ENCODE data around the gene BCL2L15. TPM values are rescaled to one million over a fixed set of nuclear protein-coding genes. Genes with fewer than 3 reads are reported as not detected.
"Not testable (repeated sequence)": the region's sequence is repeated elsewhere in the genome, so short reads cannot be mapped to it uniquely, and the experiment has no call there.

BCL2L15 gene
- total RNA-seq, 1 donor from 2014 or later, result under 0.01 TPM

DNA sequence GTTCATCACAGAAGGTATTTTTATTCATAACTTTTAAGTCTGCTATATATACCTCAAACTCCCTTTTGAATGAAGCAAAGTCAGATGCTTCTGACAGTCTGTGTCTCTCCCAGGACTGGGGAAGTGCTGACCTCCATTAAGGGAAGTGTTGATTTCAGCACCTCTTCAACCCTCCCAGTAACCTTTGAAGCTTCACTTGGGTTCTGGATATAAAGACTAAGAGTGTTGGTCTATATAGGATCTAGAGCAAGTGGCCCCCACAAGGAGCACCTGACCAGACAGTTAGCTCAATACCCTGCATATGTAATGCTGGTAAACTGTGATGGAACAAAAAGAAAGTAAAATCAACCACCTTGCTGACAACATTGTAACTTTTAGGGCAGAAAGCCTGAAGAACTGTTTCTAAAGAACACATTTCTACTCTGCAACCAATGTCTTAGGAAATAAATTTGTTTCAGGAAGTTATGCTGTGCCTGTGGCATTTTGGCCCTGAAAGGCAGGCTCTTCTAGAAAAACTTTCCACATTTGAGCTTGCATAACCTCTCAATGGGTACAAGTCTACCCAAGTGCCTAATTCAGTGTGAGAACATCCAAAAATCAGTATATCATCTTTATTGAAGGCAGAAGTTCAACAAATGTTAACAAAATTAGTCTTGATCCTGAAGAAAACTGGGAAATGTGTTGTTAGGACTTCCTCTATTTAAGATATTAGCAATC, 15.0 kb downstream of the BCL2L15 start:
- peak in 1 of 2 donors; percentile 6 for DNase-seq (ENCODE audit: low read depth in 2 of 2)

GRCh38 chr1:113871597-113872113, 15.7 kb downstream of the BCL2L15 start, which contains the start of gene PTPN22:
Gene PTPN22, minus strand, starts transcription at chr1:113871712.
- peak in 1 of 2 donors; percentile 72 for DNase-seq (ENCODE audit: low read depth in 2 of 2)

GRCh38 chr1:113870778-113871177, 16.6 kb downstream of the BCL2L15 start:
- no peak for DNase-seq (ENCODE audit: low read depth in 2 of 2)

DNA sequence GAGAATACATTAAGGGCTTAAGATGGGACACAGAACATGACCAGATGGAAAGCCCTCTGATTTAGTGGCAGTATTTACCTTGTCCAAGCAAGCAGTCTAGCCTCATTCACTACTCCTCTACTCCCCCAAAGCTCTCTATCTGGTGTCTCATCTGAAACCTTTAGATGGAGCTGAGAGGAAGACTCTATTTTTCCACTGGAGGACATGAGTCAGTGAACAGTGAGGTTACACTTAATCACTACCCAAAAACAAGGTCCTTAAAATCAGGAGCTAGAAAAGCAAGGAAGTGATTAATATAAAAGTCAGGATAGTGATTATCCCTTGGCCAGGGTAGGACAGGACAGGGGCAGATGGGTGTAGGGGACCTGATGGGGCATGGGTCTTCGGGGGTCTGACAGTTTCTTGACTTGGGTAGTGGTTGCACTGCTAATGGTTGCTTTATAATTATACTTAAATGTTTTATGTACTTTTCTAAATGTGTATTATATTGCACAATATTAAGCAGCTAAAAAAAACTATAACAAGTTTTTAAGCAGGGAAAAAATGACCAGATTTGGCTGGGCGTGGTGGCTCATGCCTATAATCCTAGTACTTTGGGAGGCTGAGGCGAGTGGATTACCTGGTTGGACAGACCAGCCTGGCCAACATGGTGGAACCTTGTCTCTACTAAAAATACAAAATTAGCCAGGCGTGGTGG, 18.8 kb downstream of the BCL2L15 start:
- DNase-seq (ENCODE audit: low read depth in 2 of 2), result peak in 1 of 2 donors; percentile 66

DNA sequence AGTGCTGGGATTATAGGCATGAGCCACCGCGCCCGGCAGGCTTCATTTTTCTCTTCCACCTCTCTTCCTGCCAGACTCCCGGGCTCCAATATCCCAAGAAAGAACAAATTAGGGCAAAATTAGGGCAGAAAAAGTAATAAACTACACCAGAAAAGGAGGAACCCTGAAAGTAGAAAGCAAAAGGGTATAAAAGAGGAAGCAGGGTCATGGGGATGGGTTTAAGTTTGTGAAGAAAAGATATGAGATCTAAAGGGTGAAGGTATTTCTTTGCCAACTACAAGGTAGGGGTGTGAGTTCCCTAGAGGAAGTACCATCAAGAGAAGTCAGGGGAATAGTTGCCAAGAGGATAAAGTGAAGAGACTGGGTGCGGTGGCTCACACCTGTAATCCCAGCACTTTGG, 25.7 kb downstream of the BCL2L15 start:
- DNase-seq (ENCODE audit: low read depth in 2 of 2), result no peak

- peak; percentile 19 to 83 for DNase-seq (ENCODE audit: low read depth in 2 of 2)
Observed at GRCh38 chr1:113860891-113861290, 26.5 kb downstream of the BCL2L15 start.

DNA sequence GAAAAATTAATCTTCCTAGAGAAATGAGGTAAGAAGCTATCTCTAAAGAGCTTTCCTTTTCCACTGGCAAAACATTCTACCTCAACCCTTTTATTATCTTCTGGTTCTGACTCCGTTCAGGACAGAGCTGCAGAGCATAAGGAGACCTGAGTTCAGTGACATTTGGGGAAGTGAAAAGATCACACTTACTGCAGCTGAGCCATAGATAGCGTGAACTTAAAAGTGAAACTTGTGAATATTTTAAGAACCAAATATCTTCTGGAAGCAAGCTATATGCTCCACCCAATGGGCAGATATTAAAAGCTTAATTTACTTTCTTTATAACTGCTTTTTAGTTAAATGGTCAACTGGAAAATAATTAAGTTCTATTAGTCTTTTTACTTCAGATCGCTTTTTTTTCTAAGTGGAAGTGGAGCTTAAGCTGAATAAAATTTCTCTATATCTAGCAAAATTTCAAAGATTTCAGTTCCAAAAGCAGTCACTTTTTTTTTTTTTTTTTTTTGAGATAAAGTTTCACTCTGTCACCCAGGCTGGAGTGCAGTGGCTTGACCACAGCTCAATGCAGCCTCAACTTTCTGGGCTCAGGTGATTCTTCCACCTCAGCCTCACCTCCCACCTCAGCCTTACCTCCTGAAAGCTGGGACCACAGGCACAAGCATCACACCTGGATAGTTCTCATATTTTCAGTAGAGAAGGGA, 27.8 kb downstream of the BCL2L15 start:
- peak in 1 of 2 donors; percentile 13 for DNase-seq (ENCODE audit: low read depth in 2 of 2)

GRCh38 chr1:113858982-113859381, 28.4 kb downstream of the BCL2L15 start:
- DNase-seq (ENCODE audit: low read depth in 2 of 2), result no peak

- no peak for DNase-seq (ENCODE audit: low read depth in 2 of 2)
Observed at GRCh38 chr1:113858418-113858817, 29.0 kb downstream of the BCL2L15 start.

GRCh38 chr1:113857776-113858175, 29.6 kb downstream of the BCL2L15 start:
- no peak for DNase-seq (ENCODE audit: low read depth in 2 of 2)

DNA sequence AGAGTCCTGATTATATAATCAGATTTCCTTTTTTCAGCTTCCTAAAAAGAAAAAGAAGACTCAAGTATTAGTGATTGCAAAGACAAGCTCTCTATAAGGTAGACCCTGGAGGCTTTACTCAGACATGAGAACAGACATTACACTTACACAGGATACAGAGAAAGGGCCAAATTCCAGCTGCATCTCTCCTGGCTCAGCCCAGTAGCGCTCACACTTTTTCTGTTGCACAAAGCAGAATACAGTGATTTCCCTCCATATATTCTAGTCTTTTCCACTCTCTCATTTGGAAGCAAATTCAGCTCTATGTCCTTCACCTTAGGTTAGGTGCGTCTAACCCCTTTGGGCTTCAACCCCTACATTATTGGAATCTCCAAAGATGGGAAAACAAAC, 31.0 kb downstream of the BCL2L15 start:
- no peak for DNase-seq (ENCODE audit: low read depth in 2 of 2)

DNA sequence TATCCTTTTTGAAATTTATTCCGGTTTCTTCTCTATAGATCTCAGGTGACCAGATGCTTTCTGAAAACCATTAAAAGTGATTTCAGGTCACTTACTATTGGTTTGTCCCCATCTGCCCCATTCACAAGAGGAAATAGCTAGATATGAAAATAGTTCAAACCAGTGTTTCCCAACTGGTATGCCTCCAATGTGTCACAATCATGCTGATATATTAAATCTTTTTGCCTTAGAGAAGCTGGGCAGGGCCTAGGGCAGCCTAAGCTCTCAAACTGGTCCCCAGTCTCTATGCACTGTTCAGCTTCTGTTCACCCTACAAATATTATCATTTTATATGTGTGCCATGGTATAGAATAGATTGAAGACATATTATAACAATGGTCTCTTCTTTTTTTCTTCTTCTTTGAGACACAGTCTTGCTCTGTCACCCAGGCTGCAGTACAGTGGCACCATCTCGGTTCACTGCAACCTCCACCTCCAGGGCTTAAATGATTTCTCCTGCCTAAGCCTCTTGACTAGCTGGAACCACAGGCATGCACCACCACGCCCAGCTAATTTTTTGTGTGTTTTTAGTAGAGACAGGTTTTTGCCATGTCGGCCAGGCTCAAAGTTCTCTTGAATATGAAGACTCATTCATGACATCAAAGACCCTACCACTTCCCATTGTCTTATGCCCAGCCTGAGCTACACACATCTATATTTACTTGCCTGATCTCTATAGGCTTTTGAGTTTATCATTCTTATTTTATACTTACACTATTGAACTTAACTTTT, 31.6 kb downstream of the BCL2L15 start:
- no peak for DNase-seq (ENCODE audit: low read depth in 2 of 2)

- no peak for DNase-seq (ENCODE audit: low read depth in 2 of 2)
Observed at GRCh38 chr1:113854234-113854633, 33.1 kb downstream of the BCL2L15 start.

DNA sequence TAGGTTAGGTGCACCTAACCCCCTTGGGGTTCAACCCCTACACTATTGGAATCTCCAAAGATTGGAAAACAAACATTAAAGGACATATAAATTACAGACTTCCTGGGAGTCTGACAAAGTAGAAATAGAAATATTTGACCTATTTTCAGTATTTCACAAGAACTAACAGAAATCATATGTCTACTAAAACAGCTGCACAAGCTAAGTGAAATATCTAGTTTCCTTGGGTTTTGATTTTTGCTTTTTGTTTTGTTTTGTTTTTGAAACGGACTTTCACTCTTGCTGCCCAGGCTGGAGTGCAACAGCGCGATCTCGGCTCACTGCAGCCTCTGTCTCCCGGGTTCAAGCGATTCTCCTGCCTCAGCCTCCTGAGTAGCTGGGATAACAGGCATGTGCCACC, 34.7 kb downstream of the BCL2L15 start:
- DNase-seq (ENCODE audit: low read depth in 2 of 2), result not testable (repeated sequence)

DNA sequence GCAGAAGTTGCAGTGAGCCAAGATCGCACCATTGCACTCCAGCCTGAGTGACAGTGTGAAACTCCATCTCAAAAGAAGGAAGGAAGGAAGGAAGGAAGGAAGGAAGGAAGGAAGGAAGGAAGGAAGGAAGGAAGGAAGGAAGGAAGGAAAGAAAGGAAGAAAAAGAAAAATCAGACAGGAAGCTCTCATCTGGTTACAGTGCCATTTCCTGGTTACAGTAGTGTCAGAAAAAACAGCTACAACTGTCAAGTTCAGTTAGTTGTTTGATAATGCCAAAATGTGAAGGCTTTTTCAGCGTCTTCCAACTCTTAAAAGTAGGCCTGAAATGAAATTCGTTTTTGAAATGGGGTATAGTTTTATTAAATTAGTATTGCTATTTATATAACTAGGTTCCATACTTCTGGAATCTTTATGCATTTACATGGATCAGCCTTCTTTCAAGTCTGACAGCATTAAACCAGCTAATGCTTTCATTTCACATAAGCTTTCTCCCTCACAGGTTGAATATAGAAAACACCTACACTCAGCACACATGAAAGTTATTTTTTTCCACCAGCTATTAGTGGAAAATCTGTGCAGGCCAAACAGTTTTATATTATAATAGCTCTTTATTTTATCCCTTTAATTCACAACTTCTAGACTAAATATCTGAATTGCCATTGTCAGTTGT, 37.1 kb downstream of the BCL2L15 start:
- DNase-seq (ENCODE audit: low read depth in 2 of 2), result no peak

DNA sequence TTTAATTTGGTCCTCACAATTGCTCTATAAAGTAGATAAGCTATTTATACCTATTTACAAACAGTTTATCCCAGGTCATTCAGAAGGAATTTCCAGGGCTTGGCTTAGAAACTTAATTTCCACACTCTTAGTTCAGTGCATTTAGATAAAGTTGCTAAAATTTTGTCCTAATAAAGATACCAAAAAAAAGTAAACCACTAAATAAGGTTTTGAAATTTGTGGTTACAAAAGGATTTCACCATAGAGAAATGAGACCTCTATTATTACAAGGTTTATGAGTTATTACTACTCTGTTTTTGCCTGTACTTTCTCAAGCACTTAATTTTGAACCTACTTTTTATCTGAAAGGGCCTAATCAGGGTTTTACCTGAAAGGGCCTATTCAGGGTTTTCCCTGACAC, 38.3 kb downstream of the BCL2L15 start:
- DNase-seq (ENCODE audit: low read depth in 2 of 2), result no peak

DNA sequence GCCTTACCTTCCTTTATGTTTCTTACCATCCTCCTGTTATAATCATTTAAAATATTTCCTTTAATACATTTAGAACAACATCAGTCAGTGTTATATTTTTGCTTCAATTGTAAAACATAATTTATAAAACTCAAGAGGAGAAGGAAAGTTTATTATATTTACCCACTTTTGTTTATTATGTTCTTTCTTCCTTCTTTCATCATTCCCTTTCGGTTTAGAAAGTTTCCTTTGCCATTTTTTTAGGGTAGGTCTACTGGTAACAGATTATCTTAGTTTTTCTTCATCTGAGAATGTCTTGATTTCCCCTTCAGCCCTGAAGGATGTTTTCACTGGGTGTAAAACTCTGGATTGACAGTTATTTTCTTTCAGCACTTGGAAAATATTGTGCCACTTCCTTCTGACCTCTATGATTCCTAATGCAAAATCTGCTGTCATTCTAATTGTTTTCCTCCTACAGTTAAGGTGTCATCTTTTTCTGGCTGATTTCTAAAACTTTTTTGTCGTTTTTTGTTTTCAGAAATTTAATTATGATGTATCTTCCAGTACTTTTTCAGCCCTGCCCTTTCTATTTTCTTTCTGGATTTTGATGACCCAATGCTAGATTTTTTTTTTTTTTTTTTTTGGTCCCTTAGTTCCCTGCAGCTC, 40.9 kb downstream of the BCL2L15 start:
- no peak for DNase-seq (ENCODE audit: low read depth in 2 of 2)

DNA sequence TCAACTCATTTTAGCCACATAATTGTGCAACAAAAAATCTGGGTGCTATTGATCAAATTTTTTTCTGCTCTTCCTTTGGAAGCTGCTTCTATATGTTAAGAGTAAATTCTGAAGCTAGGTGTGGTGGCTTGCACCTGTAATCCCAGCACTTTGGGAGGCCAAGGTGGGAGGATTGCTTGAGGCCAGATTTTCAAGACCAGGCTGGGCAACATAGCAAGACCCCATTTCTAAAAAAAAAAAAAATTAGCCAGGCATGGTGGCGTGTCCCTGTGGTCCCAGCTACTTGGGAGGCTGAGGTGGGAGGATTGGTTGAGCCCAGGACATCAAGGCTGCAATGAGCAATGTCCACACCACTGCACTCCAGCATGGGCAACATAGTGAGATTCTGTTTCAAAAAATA, 50.8 kb downstream of the BCL2L15 start:
- no peak for DNase-seq (ENCODE audit: low read depth in 2 of 2)

GRCh38 chr1:113835686-113836290, 51.6 kb downstream of the BCL2L15 start:
- DNase-seq (ENCODE audit: low read depth in 2 of 2), result peak; percentile 66 to 73

- DNase-seq (ENCODE audit: low read depth in 2 of 2), result no peak
Observed at GRCh38 chr1:113834716-113835115, 52.7 kb downstream of the BCL2L15 start.

Data from lung microvascular endothelial cell (primary cell).